HEK293 (cell line): Measurements from ENCODE around the gene ZCCHC3.
A peak's percentile ranks its signal among the peaks of the same experiment; 100 is the strongest.

Experiments
- BCL6B ChIP-seq: fragments of 450-650 bp; formaldehyde crosslinking; IDR thresholded peaks from 2 replicates; pipeline ENCODE4 v1.5.1; 2017; ENCODE audit warnings: missing biosample characterization, missing genetic modification characterization
- GFI1B ChIP-seq: fragments of 450-650 bp; formaldehyde crosslinking; IDR thresholded peaks from 2 replicates; pipeline ENCODE4 v1.5.1; 2016; ENCODE audit warnings: missing biosample characterization, missing genetic modification characterization
- HOXA7 ChIP-seq: sonication (generic); formaldehyde crosslinking; IDR thresholded peaks from 2 replicates; pipeline ENCODE4 v1.8.1; 2022; ENCODE audit warnings: missing genetic modification reagents, borderline replicate concordance
- KLF7 ChIP-seq: fragments of 450-650 bp; formaldehyde crosslinking; IDR thresholded peaks from 2 replicates; pipeline ENCODE4 v1.5.1; 2016; ENCODE audit warnings: missing biosample characterization, missing genetic modification characterization, borderline replicate concordance
- OSR2 ChIP-seq: fragments of 450-650 bp; formaldehyde crosslinking; IDR thresholded peaks from 2 replicates; pipeline ENCODE4 v1.5.1; 2016; ENCODE audit warnings: missing biosample characterization, missing genetic modification characterization
- PRDM1 ChIP-seq: fragments of 450-650 bp; formaldehyde crosslinking; IDR thresholded peaks from 2 replicates; pipeline ENCODE4; 2016; ENCODE audit warnings: missing biosample characterization, missing genetic modification characterization
- PRDM10 ChIP-seq: fragments of 450-650 bp; formaldehyde crosslinking; IDR thresholded peaks from 2 replicates; pipeline ENCODE4 v1.5.1; 2016; ENCODE audit warnings: missing biosample characterization, missing genetic modification characterization
- SCRT2 ChIP-seq: fragments of 450-650 bp; formaldehyde crosslinking; IDR thresholded peaks from 2 replicates; pipeline ENCODE4 v1.5.1; 2016; ENCODE audit warnings: missing biosample characterization, missing genetic modification characterization
- ZBTB17 ChIP-seq: fragments of 450-650 bp; formaldehyde crosslinking; IDR thresholded peaks from 2 replicates; pipeline ENCODE4 v1.5.1; 2016; ENCODE audit warnings: missing biosample characterization, missing genetic modification characterization
- ZBTB26 ChIP-seq: fragments of 450-650 bp; formaldehyde crosslinking; optimal IDR thresholded peaks from 2 replicates; pipeline ENCODE3; 2016; ENCODE audit warnings: missing biosample characterization, mild to moderate bottlenecking, missing genetic modification characterization
- ZBTB7A ChIP-seq: fragments of 450-650 bp; formaldehyde crosslinking; IDR thresholded peaks from 2 replicates; pipeline ENCODE4 v1.5.1; 2016; ENCODE audit warnings: low read depth, missing biosample characterization, missing genetic modification characterization
- ZBTB8A ChIP-seq: fragments of 450-650 bp; formaldehyde crosslinking; IDR thresholded peaks from 2 replicates; pipeline ENCODE4 v1.5.1; 2016; ENCODE audit warnings: missing biosample characterization, missing genetic modification characterization
- ZNF121 ChIP-seq: fragments of 450-650 bp; formaldehyde crosslinking; IDR thresholded peaks from 2 replicates; pipeline ENCODE4 v1.5.1; 2016; ENCODE audit warnings: missing biosample characterization, missing genetic modification characterization
- ZNF174 ChIP-seq: fragments of 450-650 bp; formaldehyde crosslinking; IDR thresholded peaks from 2 replicates; pipeline ENCODE4 v1.5.0; 2017; ENCODE audit warnings: missing biosample characterization, mild to moderate bottlenecking, missing genetic modification characterization
- ZNF184 ChIP-seq: fragments of 450-650 bp; IDR thresholded peaks from 2 replicates; pipeline ENCODE4 v1.5.1; 2018; ENCODE audit warnings: missing biosample characterization, mild to moderate bottlenecking, missing genetic modification characterization
- ZNF202 ChIP-seq: fragments of 450-650 bp; formaldehyde crosslinking; IDR thresholded peaks from 2 replicates; pipeline ENCODE4 v1.5.1; 2016; ENCODE audit warnings: missing biosample characterization, missing genetic modification characterization, borderline replicate concordance
- ZNF23 ChIP-seq: fragments of 450-650 bp; formaldehyde crosslinking; IDR thresholded peaks from 2 replicates; pipeline ENCODE4 v1.5.1; 2016; ENCODE audit warnings: missing biosample characterization, missing genetic modification characterization, borderline replicate concordance
- ZNF248 ChIP-seq: fragments of 450-650 bp; formaldehyde crosslinking; IDR thresholded peaks from 2 replicates; pipeline ENCODE4 v1.5.1; 2017; ENCODE audit warnings: missing biosample characterization, missing genetic modification characterization
- ZNF549 ChIP-seq: fragments of 450-650 bp; IDR thresholded peaks from 2 replicates; pipeline ENCODE4 v1.5.1; 2018; ENCODE audit warnings: missing biosample characterization, missing genetic modification characterization, mild to moderate bottlenecking, inconsistent platforms, moderate library complexity
- ZNF585B ChIP-seq: fragments of 450-650 bp; formaldehyde crosslinking; IDR thresholded peaks from 2 replicates; pipeline ENCODE4 v1.5.1; 2016; ENCODE audit warnings: missing biosample characterization, missing genetic modification characterization
- ZNF654 ChIP-seq: fragments of 450-650 bp; formaldehyde crosslinking; IDR thresholded peaks from 2 replicates; pipeline ENCODE4 v1.5.1; 2016; ENCODE audit warnings: low read depth, missing biosample characterization, missing genetic modification characterization
- ZSCAN16 ChIP-seq: fragments of 450-650 bp; formaldehyde crosslinking; IDR thresholded peaks from 2 replicates; pipeline ENCODE4 v1.5.1; 2016; ENCODE audit warnings: missing biosample characterization, missing genetic modification characterization
- TF ChIP-seq, protein P1 (sequence below): sonication (generic); formaldehyde crosslinking; IDR thresholded peaks from 2 replicates; pipeline ENCODE4 v1.8.1; 2022; ENCODE audit warnings: mild to moderate bottlenecking, moderate library complexity, missing genetic modification reagents
- TF ChIP-seq, protein P2 (sequence below): fragments of 450-650 bp; formaldehyde crosslinking; IDR thresholded peaks from 2 replicates; pipeline ENCODE4 v1.5.1; 2016; ENCODE audit warnings: missing biosample characterization, missing genetic modification characterization, borderline replicate concordance

Gene ZCCHC3

DNA sequence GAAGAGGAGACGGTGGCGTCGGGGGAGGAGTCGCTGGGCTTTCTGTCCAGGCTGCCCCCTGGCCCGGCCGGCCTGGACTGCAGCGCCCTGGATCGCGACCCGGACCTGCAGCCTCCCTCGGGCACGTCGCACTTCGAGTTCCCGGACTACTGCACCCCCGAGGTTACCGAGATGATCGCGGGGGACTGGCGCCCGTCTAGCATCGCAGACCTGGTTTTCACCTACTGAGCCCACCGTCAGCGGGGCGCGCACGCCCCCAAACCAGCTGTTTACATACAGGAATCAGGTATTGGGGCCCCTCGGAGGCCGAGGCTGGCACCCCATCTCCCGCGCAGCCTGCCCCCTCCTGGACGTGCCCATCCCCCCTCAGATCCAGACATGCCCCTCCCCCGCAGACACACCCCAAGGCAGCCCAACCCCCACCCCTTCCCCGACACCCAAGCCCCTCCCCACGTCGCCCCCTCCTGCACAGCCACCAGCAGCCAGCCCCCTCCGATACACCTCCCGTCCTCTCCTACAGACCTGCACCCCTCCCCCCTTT, 29.3 kb downstream of the ZCCHC3 start (continued):
- TF ChIP-seq ZBTB26 (tag by site-specific recombination) (peak; percentile 56), ZNF585B (no peak), ZNF184 (tag by site-specific recombination) (no peak), OSR2 (tag by site-specific recombination) (no peak; the same call in 1 of the 2 replicates), HOXA7 (CRISPR knock-in tag) (no peak), ZNF202 (tag by site-specific recombination) (no peak), BCL6B (tag by site-specific recombination) (no peak), ZNF248 (tag by site-specific recombination) (no peak), GFI1B (no peak), ZBTB17 (no peak), ZNF549 (tag by site-specific recombination) (no peak), ZNF654 (no peak), SCRT2 (no peak), PRDM1 (tag by site-specific recombination) (no peak), ZBTB7A (tag by site-specific recombination) (peak; percentile 49; the same call in 1 of the 2 replicates), ZSCAN16 (tag by site-specific recombination) (no peak), ZNF174 (tag by site-specific recombination) (no peak), KLF7 (tag by site-specific recombination) (no peak), ZNF23 (no peak), ZBTB8A (0 out of 2 replicates have a peak, but pooled peaks have one; percentile 36), ZNF121 (no peak), PRDM10 (tag by site-specific recombination) (0 out of 2 replicates have a peak, but pooled peaks have one; percentile 9)
- TF ChIP-seq, protein P1, sequence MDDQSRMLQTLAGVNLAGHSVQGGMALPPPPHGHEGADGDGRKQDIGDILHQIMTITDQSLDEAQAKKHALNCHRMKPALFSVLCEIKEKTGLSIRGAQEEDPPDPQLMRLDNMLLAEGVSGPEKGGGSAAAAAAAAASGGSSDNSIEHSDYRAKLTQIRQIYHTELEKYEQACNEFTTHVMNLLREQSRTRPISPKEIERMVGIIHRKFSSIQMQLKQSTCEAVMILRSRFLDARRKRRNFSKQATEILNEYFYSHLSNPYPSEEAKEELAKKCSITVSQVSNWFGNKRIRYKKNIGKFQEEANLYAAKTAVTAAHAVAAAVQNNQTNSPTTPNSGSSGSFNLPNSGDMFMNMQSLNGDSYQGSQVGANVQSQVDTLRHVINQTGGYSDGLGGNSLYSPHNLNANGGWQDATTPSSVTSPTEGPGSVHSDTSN (CRISPR knock-in tag), result no peak
- TF ChIP-seq, protein P2, sequence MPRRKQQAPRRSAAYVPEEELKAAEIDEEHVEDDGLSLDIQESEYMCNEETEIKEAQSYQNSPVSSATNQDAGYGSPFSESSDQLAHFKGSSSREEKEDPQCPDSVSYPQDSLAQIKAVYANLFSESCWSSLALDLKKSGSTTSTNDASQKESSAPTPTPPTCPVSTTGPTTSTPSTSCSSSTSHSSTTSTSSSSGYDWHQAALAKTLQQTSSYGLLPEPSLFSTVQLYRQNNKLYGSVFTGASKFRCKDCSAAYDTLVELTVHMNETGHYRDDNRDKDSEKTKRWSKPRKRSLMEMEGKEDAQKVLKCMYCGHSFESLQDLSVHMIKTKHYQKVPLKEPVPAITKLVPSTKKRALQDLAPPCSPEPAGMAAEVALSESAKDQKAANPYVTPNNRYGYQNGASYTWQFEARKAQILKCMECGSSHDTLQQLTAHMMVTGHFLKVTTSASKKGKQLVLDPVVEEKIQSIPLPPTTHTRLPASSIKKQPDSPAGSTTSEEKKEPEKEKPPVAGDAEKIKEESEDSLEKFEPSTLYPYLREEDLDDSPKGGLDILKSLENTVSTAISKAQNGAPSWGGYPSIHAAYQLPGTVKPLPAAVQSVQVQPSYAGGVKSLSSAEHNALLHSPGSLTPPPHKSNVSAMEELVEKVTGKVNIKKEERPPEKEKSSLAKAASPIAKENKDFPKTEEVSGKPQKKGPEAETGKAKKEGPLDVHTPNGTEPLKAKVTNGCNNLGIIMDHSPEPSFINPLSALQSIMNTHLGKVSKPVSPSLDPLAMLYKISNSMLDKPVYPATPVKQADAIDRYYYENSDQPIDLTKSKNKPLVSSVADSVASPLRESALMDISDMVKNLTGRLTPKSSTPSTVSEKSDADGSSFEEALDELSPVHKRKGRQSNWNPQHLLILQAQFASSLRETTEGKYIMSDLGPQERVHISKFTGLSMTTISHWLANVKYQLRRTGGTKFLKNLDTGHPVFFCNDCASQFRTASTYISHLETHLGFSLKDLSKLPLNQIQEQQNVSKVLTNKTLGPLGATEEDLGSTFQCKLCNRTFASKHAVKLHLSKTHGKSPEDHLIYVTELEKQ (tag by site-specific recombination), result no peak
